Fibroblast of the aortic adventitia (primary cell): ENCODE results near the gene DDX25. TPM values are rescaled to one million over a fixed set of nuclear protein-coding genes. Genes with fewer than 3 reads are reported as not detected.

Experiments used
- DNase-seq: peaks from one replicate; pipeline ENCODE4 v3.0.0-alpha.2; 2010; ENCODE audit warnings: low read depth
- H3K4me3 ChIP-seq: 2 replicates; pipeline ENCODE4 v1.5.1; 2011; ENCODE audit warnings: low read depth, mild to moderate bottlenecking, control low read depth, low read length, moderate library complexity
- CTCF ChIP-seq: IDR thresholded peaks from 2 replicates; pipeline ENCODE4 v1.5.1; 2011; ENCODE audit warnings: mild to moderate bottlenecking, low read length, control low read depth, inconsistent platforms; ENCODE audit not compliant: insufficient read depth
- total RNA-seq: library from RNA; depleted of rRNA; stranded (reverse); fragments of >200 nt; gene quantifications from 2 replicates; pipeline ENCODE4 v1.2.3, GENCODE V29; 2012; ENCODE audit warnings: low replicate concordance

The DDX25 gene
- total RNA-seq, 1 donor = under 0.01 TPM

GRCh38 chr11:125977333-125977732 lies 73.0 kb downstream of the DDX25 start:
- TF ChIP-seq CTCF = no peak
- no peak overlapping the region for H3K4me3 ChIP-seq
- DNase-seq = no peak

- DNase-seq = no peak
- no peak for TF ChIP-seq CTCF
- no peak overlapping the region for H3K4me3 ChIP-seq
Measured at GRCh38 chr11:125978181-125978716, 73.9 kb downstream of the DDX25 start.

Other genes starting within 250 kb of the DDX25 start
- gene ACRV1, start 223.7 kb upstream of the DDX25 start, total RNA-seq = not detected in 2 replicates
- gene PATE1, start 158.2 kb upstream of the DDX25 start, total RNA-seq = not detected in 2 replicates
- 0.18 and 3.2 TPM in 2 replicates for gene PATE2, start 125.7 kb upstream of the DDX25 start, total RNA-seq
- gene PATE3, start 116.4 kb upstream of the DDX25 start, total RNA-seq = not detected in 2 replicates
- not detected in 2 replicates for gene PATE4, start 71.2 kb upstream of the DDX25 start, total RNA-seq
- 3.1 and 15.3 TPM in 2 replicates for gene HYLS1, start 16.8 kb upstream of the DDX25 start, total RNA-seq
- 11.7 and 38.3 TPM in 2 replicates for gene PUS3, start 1.3 kb upstream of the DDX25 start, total RNA-seq
- not detected in 2 replicates for gene VSIG10L2, start 41.5 kb downstream of the DDX25 start, total RNA-seq
- 54.4 and 66.6 TPM in 2 replicates for gene CDON, start 158.4 kb downstream of the DDX25 start, total RNA-seq